ENCODE measurements around the gene SH2D7. TPM values are rescaled to one million over a fixed set of nuclear protein-coding genes. Genes with fewer than 3 reads are reported as not detected.

The SH2D7 gene
- polyA plus RNA-seq, 2 of the 4 experiments (the other 2 are of a cell fraction), result not detected

- no peak for TF ChIP-seq REST (IDR thresholded peaks at IDR 0.05)
These were observed 44.4 kb upstream of the SH2D7 start (continued) for GRCh38 chr15:78047761-78048627.

GRCh38 chr15:78048628-78048920 is 43.8 kb upstream of the SH2D7 start:
- no peak for DNase-seq (ENCODE audit: low read depth in 1 of 2, low spot score in 1 of 2)
- ChIA-PET CTCF (interaction anchor here (0.9 to 1.3 kb wide), 2 partner anchors 16 to 82 kb away, joined by 3 read pairs; no protein-coding TSS in a partner anchor), POLR2A (no interaction called here)
- WGBS (ENCODE audit: missing lambda C conversion rate), result 94% methylated on average over 5 of the region's 5 CpGs
- Histone ChIP-seq H3K4me2 (no peak overlapping the region), H3K4me1 (peaks cover 12% of the 10 kb centered on the region), H3K9me3 (no peaks in the 10 kb centered on the region), H3K27ac (no peak overlapping the region), H3K4me3 (no peak overlapping the region)
- FAIRE-seq, result no peak
- TF ChIP-seq CBX2 (IDR thresholded peaks at IDR 0.05; ENCODE audit: borderline replicate concordance, low read depth) (no peak), TP53 (CRISPR knock-in tag; IDR thresholded peaks at IDR 0.05) (no peak), PBX3 (IDR thresholded peaks at IDR 0.05) (no peak)
- ATAC-seq, result no peak

GRCh38 chr15:78049691-78050440 is 42.5 kb upstream of the SH2D7 start:
- Histone ChIP-seq H3K4me2 (no peak overlapping the region), H3K9me3 (no peaks in the 10 kb centered on the region), H3K4me3 (no peak overlapping the region), H3K4me1 (peaks cover 12% of the 10 kb centered on the region), H3K27ac (no peak overlapping the region)
- WGBS (ENCODE audit: missing lambda C conversion rate), result 88% methylated on average over 7 of the region's 7 CpGs
- TF ChIP-seq PBX3 (IDR thresholded peaks at IDR 0.05) (no peak), SMC3 (IDR thresholded peaks at IDR 0.05) (no peak), POLR2A (IDR thresholded peaks at IDR 0.05; ENCODE audit: low read length) (no peak), JUN (IDR thresholded peaks at IDR 0.05) (no peak), USF2 (IDR thresholded peaks at IDR 0.05) (no peak), EHF (CRISPR knock-in tag; IDR thresholded peaks at IDR 0.05) (no peak), HOXB5 (CRISPR knock-in tag; IDR thresholded peaks at IDR 0.05) (no peak), E2F6 (IDR thresholded peaks at IDR 0.05; ENCODE audit: borderline replicate concordance, low read depth) (no peak), KDM5A (IDR thresholded peaks at IDR 0.05) (no peak), CEBPB (IDR thresholded peaks at IDR 0.05) (no peak), HDAC2 (IDR thresholded peaks at IDR 0.05) (no peak), CTCF (IDR thresholded peaks at IDR 0.05) (no peak)
- no peak for DNase-seq (ENCODE audit: low read depth in 1 of 2, low spot score in 1 of 2)
- CTCF ChIA-PET, result interaction anchor here (0.8 to 2.7 kb wide), 5 partner anchors 10 to 91 kb away, joined by 3 to 8 read pairs (median 5); no protein-coding TSS in a partner anchor
- no peak for ATAC-seq
- POLR2A ChIA-PET, result no interaction called here
- FAIRE-seq, result no peak

Data from A549 (cell line).